Cardiac muscle cell (in vitro differentiated cells and primary cell): ENCODE measurements around the gene LENG8. TPM values are rescaled to one million over a fixed set of nuclear protein-coding genes. Genes with fewer than 3 reads are reported as not detected.
"Not testable (repeated sequence)": the region's sequence is repeated elsewhere in the genome, so short reads cannot be mapped to it uniquely, and the experiment has no call there.

ENCODE experiments used
- DNase-seq, 2 donors: peaks; one replicate each; pipeline versions ENCODE4 v3.0.0 to v3.0.0-alpha.2; 2010 to 2017; ENCODE audit warnings: low read depth in 1 of 2, low spot score in 1 of 2
- H3K27ac ChIP-seq: fragments of 200-600 bp; sonication (generic); 2 replicates; pipeline ENCODE4 v1.5.1; 2016
- H3K27me3 ChIP-seq: fragments of 200-600 bp; sonication (generic); 2 replicates; pipeline ENCODE4 v1.6.0; 2016; ENCODE audit warnings: control low read depth
- H3K36me3 ChIP-seq: fragments of 200-600 bp; sonication (generic); 2 replicates; pipeline ENCODE4 v1.5.1; 2016; ENCODE audit warnings: control low read depth
- H3K4me1 ChIP-seq: fragments of 200-600 bp; sonication (generic); 2 replicates; pipeline ENCODE4 v1.8.1; 2017; ENCODE audit warnings: low read depth, mild to moderate bottlenecking, mixed run types
- H3K4me3 ChIP-seq: fragments of 200-600 bp; sonication (generic); 2 replicates; pipeline ENCODE4 v1.5.1; 2016; ENCODE audit warnings: mild to moderate bottlenecking
- H3K9me3 ChIP-seq: fragments of 200-600 bp; sonication (generic); 2 replicates; pipeline ENCODE4 v1.5.1; 2017; ENCODE audit warnings: low read depth, mild to moderate bottlenecking, control low read depth
- polyA plus RNA-seq: library from polyadenylated mRNA; unstranded; fragments of >200 nt; fragmentation: Nextera tagmentation; extraction: Ambion mirVana; gene quantifications from 2 replicates; pipeline ENCODE4 v1.2.1, GENCODE V29; 2016
- total RNA-seq: library from RNA; depleted of rRNA; stranded (reverse); fragments of >200 nt; gene quantifications from 2 replicates; pipeline ENCODE4 v1.2.3, GENCODE V29; 2016
- TF ChIP-seq, protein P1 (sequence below): IDR thresholded peaks from 2 replicates; pipeline ENCODE4 v1.5.1; 2012; ENCODE audit warnings: low read depth, mild to moderate bottlenecking, low read length

Gene LENG8
- total and polyA plus RNA-seq, 2 experiments from 2014 or later: 78.4 to 171 TPM

DNA sequence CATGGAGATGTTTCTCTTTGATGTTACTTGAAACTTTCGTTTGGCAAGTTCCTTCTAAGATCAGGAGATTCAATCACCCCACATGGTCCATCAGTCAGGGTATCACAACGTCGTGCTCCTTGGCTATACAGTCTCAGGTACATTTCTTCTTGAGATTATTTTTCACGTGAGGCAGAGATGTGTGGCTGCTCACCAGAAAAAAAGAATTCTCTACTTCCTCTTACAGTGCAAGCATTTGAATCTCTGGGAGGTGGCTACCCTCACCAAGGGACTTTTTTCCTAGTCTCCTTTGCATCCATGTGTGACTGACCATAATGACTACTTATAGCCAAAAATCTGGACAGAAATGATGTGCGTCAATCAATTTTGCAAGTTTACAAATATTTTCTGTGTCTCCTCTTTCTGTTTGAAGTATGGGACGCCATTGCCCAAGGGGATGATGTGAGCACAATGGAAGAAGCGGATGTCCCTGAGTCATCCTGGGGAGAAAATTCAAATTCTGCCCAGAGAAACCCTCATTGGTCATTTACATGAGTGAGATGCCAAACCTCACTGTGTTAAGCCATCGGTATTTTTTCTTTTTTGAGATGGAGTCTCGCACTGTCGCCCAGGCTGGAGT lies 45.1 kb downstream of the LENG8 start:
- Histone ChIP-seq H3K27me3 (no peaks in the 10 kb centered on the region), H3K4me3 (no peak overlapping the region), H3K9me3 (no peaks in the 10 kb centered on the region), H3K27ac (no peak overlapping the region), H3K36me3 (no peaks in the 10 kb centered on the region), H3K4me1 (no peaks in the 10 kb centered on the region)
- TF ChIP-seq, protein P1, sequence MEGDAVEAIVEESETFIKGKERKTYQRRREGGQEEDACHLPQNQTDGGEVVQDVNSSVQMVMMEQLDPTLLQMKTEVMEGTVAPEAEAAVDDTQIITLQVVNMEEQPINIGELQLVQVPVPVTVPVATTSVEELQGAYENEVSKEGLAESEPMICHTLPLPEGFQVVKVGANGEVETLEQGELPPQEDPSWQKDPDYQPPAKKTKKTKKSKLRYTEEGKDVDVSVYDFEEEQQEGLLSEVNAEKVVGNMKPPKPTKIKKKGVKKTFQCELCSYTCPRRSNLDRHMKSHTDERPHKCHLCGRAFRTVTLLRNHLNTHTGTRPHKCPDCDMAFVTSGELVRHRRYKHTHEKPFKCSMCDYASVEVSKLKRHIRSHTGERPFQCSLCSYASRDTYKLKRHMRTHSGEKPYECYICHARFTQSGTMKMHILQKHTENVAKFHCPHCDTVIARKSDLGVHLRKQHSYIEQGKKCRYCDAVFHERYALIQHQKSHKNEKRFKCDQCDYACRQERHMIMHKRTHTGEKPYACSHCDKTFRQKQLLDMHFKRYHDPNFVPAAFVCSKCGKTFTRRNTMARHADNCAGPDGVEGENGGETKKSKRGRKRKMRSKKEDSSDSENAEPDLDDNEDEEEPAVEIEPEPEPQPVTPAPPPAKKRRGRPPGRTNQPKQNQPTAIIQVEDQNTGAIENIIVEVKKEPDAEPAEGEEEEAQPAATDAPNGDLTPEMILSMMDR: no peak
- no peak for DNase-seq

DNA sequence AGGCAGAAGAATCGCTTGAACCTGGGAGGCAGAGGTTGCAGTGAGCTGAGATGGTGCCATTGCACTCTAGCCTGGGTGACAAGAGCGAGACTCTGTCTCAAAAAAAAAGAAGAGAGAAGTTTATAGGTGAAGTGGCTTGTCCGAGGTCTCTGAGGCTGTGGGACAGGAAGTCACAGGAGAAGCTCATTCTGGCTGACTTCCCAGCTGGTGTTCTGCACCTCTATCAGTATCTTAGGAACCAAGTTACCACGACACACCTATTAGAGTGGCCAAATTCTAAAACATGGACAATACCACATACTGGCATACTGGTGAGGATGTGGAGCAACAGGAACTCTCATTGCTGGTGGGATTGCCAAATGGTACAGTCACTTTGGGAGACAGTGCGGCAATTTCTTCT lies 46.3 kb downstream of the LENG8 start:
- not testable (repeated sequence) for H3K27me3 ChIP-seq, H3K36me3 ChIP-seq, H3K9me3 ChIP-seq, H3K4me3 ChIP-seq, H3K27ac ChIP-seq, DNase-seq, H3K4me1 ChIP-seq

DNA sequence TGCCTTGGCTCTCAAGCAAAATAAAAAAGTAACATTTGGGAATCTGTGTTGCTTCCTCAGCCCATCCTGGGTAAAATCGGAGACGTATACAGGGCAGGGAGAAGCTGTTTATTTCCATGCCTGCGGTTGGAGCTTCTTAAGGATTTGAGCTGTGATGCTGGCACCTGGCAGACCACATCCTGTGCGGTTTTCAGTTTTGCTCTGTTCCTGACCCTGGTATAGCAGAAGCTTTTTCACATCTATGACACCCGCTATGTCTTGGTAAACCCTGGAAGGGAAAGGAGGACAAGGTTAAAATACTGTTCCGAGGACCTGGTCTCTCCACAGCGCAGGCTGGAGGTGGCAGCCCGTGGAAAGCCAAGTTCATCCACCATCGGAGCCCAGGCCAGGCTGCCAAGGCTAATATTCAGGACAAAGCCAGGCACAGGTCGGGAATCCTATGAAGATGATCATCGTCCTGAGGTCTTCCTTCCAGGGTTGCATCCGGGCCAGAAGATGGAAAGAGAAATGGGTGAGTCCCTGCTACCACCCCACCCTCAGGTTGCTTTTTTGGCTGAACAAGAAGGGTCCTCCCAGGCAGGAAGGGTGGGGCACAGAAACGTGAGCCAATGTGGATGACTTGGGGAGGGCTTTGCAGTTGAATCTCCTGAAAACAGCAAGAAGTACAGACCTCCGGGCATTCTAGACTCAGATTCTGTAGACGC lies 48.9 kb downstream of the LENG8 start:
- DNase-seq, H3K4me3 ChIP-seq, H3K36me3 ChIP-seq, H3K4me1 ChIP-seq, H3K9me3 ChIP-seq, H3K27ac ChIP-seq, H3K27me3 ChIP-seq: not testable (repeated sequence)

DNA sequence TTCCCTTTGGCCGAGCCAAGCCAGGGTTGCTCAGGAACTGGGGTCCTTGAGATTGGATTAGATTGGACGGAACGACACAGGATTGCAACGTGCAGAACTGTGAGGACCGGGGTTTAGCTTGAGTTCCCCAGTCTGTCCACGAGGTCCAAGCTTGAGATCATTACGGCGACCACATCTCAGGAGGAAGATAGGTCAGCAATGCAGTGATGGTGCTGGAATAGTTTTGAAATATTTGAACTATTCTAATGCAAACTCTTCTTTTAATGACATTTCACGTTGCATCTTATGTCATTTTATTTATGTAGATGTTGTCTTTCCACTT lies 49.4 kb downstream of the LENG8 start:
- DNase-seq, H3K9me3 ChIP-seq, H3K27ac ChIP-seq, H3K4me3 ChIP-seq, H3K4me1 ChIP-seq, H3K36me3 ChIP-seq, H3K27me3 ChIP-seq: not testable (repeated sequence)

DNA sequence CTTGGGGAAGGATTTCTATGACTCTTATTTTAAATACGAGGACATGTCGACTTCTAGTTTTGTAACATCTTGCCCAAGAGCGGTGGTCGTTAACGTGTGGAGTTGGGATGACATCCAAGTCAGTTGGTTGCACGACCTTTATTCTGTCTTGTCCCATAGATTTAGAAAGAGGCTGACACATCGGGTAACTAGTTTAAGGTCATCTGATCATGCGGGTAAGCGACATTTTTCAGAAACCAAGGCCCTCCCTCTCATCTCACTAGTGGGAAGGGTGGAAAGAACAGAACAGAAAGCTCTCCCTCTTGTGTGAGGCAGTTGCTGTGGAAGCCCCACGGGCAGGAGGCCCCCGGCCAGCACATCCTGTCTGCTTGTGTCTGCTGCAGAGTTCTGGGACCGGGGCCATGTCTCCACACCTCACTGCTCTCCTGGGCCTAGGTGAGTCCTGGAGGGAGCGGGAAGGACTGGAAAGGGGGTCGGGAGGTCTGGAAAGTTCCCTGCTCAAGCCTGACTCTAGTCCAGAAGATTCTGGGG lies 53.6 kb downstream of the LENG8 start, which contains the start of gene LAIR2:
Gene LAIR2 (plus strand): TSS at position 314 of the 531 bp plus-strand sequence. CDS start 88 bp downstream, at position 402.
- no peak for DNase-seq
- no peaks in the 10 kb centered on the region for H3K36me3 ChIP-seq
- H3K27ac ChIP-seq: no peak within 1 kb of the TSS
- H3K9me3 ChIP-seq: no peaks in the 10 kb centered on the region
- no peaks in the 10 kb centered on the region for H3K27me3 ChIP-seq
- no peak within 1 kb of the TSS for H3K4me3 ChIP-seq
- TF ChIP-seq, protein P1: no peak
- H3K4me1 ChIP-seq: no peaks in the 10 kb centered on the region

DNA sequence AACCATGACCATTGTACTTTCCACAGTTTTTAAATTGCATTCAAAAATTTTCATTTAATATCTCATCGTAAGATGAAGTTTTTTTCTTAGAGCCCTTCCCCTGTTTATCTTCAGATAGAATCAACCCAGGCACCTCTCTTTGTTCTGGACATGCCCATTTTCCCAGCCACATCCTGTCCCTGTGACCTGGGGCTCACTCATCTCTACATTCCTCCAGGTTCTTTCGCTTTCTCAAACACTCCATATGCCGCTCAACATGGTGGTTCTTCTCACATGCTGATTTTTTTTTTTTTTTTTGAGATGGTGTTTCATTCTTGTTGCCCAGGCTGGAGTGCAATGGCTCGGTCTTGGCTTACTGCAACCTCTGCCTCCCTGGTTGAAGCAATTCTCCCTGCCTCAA lies 56.5 kb downstream of the LENG8 start:
- not testable (repeated sequence) for DNase-seq, H3K4me1 ChIP-seq, H3K27ac ChIP-seq

DNA sequence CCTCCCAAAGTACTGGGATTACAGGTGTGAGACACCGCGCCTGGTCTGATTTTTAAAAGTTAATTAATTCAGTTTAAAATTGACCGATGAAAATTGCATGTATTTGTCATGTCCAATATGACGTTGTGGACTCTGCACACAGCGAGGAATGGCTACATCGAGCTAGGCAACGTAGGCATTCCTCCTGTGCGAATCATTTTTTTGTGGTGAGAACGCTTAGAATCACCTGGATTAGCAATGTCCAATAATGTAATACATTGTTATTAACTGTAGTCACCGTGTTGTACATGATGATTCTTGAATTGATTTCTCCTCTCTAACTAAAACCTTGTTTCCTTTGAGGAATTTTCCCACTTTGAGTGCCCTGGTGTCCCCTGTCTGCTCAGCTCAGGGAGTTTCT lies 57.1 kb downstream of the LENG8 start:
- no peak for DNase-seq
- Histone ChIP-seq H3K36me3 (no peaks in the 10 kb centered on the region), H3K9me3 (no peaks in the 10 kb centered on the region), H3K27me3 (no peaks in the 10 kb centered on the region), H3K4me1 (no peaks in the 10 kb centered on the region), H3K4me3 (no peak overlapping the region), H3K27ac (no peak overlapping the region)
- TF ChIP-seq, protein P1: no peak

More for the DNA sequence above, 56.5 kb downstream of the LENG8 start:
- H3K9me3 ChIP-seq, H3K4me3 ChIP-seq, H3K36me3 ChIP-seq, H3K27me3 ChIP-seq: not testable (repeated sequence)

DNA sequence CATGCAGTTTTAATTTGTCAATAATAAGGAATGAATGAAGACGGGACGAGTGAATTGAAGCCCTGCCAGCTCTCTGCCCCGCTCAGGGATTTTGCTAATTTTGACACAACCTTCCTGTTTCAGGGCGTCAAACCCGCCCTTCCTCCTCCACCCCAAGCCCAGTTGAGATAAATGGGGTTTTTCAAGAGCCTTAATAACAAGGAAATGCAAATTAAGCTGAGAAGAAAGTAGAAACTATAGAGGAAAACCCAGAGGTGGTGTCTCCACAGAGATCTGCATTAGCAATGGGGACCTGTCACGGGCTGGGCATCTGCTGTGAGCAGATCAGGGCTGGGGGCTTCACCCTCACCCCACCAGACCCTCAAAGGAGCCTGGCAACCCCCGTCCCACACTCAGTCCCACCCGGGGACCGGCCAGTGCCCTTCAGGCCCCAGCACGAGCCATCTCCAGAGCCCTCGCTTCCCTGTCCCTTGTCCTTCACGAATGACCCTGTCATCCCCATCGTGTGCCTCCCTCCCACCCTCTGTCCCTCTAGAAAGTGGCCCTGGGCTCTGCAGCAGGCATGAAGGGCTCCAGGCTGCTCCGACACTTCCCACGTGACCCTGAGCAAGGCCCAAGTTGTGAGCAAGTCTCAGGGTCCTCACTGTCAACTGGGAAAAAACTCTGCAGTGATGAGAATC lies 58.2 kb downstream of the LENG8 start:
- not testable (repeated sequence) for H3K36me3 ChIP-seq, H3K4me3 ChIP-seq, H3K27ac ChIP-seq, H3K27me3 ChIP-seq, H3K4me1 ChIP-seq, DNase-seq, H3K9me3 ChIP-seq
